Measurements from ENCODE around the gene NR2F1. TPM values are rescaled to one million over a fixed set of nuclear protein-coding genes. Genes with fewer than 3 reads are reported as not detected.

The NR2F1 gene
- total RNA-seq, 2 donors from 2014 or later = 16.9 to 33.0 TPM

DNA sequence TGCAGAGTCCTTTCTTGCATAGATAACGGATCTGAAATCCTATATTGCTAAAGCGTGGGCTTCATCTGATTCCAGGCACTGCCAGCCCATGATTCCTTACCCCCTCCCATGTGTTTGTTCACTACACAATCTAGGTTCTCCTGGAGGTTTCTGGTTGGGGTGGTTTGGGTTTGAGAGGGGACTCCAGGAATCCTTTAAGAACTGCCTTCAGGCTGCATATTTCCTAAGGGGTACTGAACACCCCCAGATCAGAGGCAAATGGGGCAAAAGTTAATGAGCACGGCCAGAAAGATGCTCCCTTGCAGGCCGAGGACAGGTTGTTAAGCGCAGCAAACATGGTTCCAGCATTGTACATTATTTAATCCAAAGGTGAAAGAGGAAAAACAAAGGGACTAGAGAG, 9.9 kb downstream of the NR2F1 start:
- ATAC-seq (no peak), DNase-seq (no peak)
- Histone ChIP-seq H3K27me3 (no peaks in the 10 kb centered on the region), H3K9me3 (no peaks in the 10 kb centered on the region), H3K4me3 (no peak overlapping the region), H3K36me3 (replicated peaks in 1 of 2; ENCODE audit: insufficient read depth in 1 of 2, low read depth in 2 of 2) (no peaks in the 10 kb centered on the region), H3K4me1 (no peaks in the 10 kb centered on the region), H3K27ac (no peak overlapping the region)
- TF ChIP-seq POLR2A (IDR thresholded peaks at IDR 0.05) = no peak
- TF ChIP-seq, protein P1, sequence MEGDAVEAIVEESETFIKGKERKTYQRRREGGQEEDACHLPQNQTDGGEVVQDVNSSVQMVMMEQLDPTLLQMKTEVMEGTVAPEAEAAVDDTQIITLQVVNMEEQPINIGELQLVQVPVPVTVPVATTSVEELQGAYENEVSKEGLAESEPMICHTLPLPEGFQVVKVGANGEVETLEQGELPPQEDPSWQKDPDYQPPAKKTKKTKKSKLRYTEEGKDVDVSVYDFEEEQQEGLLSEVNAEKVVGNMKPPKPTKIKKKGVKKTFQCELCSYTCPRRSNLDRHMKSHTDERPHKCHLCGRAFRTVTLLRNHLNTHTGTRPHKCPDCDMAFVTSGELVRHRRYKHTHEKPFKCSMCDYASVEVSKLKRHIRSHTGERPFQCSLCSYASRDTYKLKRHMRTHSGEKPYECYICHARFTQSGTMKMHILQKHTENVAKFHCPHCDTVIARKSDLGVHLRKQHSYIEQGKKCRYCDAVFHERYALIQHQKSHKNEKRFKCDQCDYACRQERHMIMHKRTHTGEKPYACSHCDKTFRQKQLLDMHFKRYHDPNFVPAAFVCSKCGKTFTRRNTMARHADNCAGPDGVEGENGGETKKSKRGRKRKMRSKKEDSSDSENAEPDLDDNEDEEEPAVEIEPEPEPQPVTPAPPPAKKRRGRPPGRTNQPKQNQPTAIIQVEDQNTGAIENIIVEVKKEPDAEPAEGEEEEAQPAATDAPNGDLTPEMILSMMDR (IDR thresholded peaks at IDR 0.05) = no peak
- intact Hi-C loops (cut with DNase I) = loop anchor here (10.0 kb wide), 1 partner anchor 192 kb away; no protein-coding TSS in a partner anchor
- 75 to 90% methylated on average over 5 of the region's 5 CpGs for WGBS, 2 donors

DNA sequence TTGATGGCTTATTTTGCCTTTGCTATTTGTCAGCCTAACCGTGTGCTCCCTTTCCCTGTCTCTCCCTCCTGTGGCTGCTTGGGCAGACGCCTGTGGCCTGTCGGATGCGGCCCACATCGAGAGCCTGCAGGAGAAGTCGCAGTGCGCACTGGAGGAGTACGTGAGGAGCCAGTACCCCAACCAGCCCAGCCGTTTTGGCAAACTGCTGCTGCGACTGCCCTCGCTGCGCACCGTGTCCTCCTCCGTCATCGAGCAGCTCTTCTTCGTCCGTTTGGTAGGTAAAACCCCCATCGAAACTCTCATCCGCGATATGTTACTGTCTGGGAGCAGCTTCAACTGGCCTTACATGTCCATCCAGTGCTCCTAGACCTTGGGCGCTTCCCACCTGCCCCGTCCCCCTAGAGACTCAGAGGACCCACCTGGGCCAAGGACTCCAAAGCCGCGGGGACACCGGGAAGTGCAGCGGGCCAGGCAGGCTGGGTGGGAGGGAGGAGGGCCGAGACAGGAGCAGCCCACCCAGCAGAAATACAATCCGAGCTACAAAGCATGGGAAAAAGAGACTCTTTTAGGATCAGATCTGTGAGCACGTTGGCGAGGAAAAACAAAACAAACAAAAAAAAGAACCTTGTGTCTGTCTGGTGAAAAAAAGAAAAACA, 10.6 kb downstream of the NR2F1 start:
- no peak for DNase-seq
- intact Hi-C loops (cut with DNase I) = loop anchor here (10.0 kb wide), 1 partner anchor 191 kb away; no protein-coding TSS in a partner anchor
- ATAC-seq = no peak
- 66 to 84% methylated on average over 30 of the region's 30 CpGs for WGBS, 2 donors
- no peak for TF ChIP-seq POLR2A (IDR thresholded peaks at IDR 0.05)
- TF ChIP-seq, protein P1 (IDR thresholded peaks at IDR 0.05) = no peak
- H3K4me3 ChIP-seq = no peak overlapping the region
- no peaks in the 10 kb centered on the region for H3K27me3 ChIP-seq
- no peaks in the 10 kb centered on the region for H3K4me1 ChIP-seq
- H3K36me3 ChIP-seq (replicated peaks in 1 of 2; ENCODE audit: insufficient read depth in 1 of 2, low read depth in 2 of 2) = no peaks in the 10 kb centered on the region
- no peak overlapping the region for H3K27ac ChIP-seq
- H3K9me3 ChIP-seq = no peaks in the 10 kb centered on the region

DNA sequence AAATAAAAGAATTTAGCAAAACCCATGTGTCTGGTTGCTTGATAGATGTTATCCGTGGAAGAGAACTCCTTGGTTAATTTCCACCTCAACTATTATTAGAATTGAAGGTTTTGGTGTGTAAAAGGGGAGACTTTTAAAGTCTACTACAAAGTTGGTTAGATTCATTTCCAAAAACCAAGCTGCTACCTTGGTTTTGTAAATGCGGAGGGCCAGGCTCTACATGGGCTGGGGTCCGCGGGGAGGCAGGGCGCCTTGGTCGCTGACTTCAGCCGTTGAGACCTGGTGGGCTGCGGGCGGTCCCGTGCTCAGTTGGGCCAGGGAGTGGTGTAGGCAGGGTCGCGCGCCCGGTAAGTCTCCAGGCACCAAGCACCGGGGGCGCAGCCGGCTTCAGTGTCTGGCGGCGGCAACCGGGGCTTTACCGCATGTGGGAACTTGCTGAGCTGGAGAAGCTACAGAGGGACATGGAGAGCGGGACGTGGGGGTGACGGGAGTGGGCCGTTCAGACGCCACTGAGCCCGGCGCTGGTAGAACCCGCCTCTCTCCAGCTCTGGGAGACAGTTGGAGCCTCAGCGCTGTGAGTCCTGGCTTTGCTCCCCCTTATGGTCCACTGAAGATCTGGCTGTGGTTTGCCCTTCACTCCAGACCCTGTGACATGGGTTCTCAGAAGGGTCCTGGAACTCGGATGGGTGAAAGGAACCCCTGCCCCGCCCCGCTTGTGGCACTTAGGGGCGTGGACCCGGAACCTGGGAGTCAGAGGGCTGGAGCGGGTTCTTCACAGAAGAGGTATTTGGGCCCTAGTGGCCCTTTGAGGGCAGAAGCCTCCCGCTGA, 11.8 kb downstream of the NR2F1 start:
- ATAC-seq = no peak
- TF ChIP-seq POLR2A (IDR thresholded peaks at IDR 0.05) = no peak
- TF ChIP-seq, protein P1 (IDR thresholded peaks at IDR 0.05) = no peak
- H3K4me1 ChIP-seq = peaks cover 5% of the 10 kb centered on the region
- no peak for DNase-seq
- H3K36me3 ChIP-seq (replicated peaks in 1 of 2; ENCODE audit: insufficient read depth in 1 of 2, low read depth in 2 of 2) = no peaks in the 10 kb centered on the region
- no peaks in the 10 kb centered on the region for H3K9me3 ChIP-seq
- intact Hi-C loops (cut with DNase I) = loop anchor here (10.0 kb wide), 1 partner anchor 190 kb away; no protein-coding TSS in a partner anchor
- H3K27ac ChIP-seq = no peak overlapping the region
- WGBS, 2 donors = 59 to 71% methylated on average over 27 to 37 of the region's 37 CpGs
- no peak overlapping the region for H3K4me3 ChIP-seq
- peaks cover 0 to 3% of the 10 kb centered on the region in 2 donors for H3K27me3 ChIP-seq

DNA sequence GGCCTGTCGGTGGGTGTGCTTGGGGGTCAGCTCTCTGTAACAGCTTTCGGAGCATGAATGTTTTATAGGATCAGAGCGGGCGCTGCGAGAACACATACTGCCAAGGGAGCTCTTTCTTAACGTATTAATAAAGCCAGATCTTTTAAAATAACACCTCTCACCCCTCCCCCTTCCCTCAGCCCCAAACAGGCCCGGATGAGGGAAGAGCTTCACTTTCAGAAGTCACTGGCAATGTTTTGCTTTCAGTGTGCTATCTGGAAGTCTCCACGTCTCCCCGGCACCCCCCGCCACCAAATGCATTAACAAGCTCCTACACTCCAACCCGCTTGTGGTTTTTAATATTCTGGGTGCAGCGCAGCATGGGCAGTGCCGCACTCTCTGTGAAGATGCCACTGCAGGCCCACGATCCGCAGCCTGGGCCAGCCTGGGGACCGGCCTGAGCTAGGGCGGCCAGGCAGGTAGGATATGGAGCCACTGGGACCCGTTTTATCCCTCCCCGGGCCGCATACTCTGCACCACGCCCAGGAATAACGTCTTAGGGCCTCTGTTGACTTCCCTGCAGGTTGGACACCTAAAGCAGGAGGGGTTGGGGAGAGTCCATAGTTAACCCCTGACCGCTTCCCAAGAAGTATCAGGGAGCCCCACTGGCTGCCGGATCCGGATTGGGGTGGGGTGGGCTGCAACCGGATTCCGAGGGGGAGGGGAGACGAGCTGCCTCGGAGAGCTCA, 12.6 kb downstream of the NR2F1 start:
- Histone ChIP-seq H3K4me3 (no peak overlapping the region), H3K4me1 (peaks cover 5% of the 10 kb centered on the region), H3K36me3 (replicated peaks in 1 of 2; ENCODE audit: insufficient read depth in 1 of 2, low read depth in 2 of 2) (no peaks in the 10 kb centered on the region), H3K27me3 (peaks cover 0 to 11% of the 10 kb centered on the region in 2 donors), H3K9me3 (no peaks in the 10 kb centered on the region), H3K27ac (no peak overlapping the region)
- no peak for DNase-seq
- intact Hi-C loops (cut with DNase I) = loop anchor here (10.0 kb wide), 1 partner anchor 189 kb away; no protein-coding TSS in a partner anchor
- WGBS, 2 donors = 59 to 75% methylated on average over 22 to 29 of the region's 29 CpGs
- no peak for TF ChIP-seq POLR2A (IDR thresholded peaks at IDR 0.05)
- TF ChIP-seq, protein P1 (IDR thresholded peaks at IDR 0.05) = no peak
- ATAC-seq = no peak
